PC-9 (cell line): ENCODE measurements around the gene TUBB2B.

Experiments used
- CTCF ChIP-seq: fragments of 200-600 bp; sonication (generic); conservative IDR thresholded peaks from 2 replicates; pipeline ENCODE4 v1.6.1; 2017; ENCODE audit warnings: mixed run types, antibody characterized with exemption, mild to moderate bottlenecking, moderate library complexity
- EZH2 ChIP-seq: fragments of 200-600 bp; sonication (generic); IDR thresholded peaks from 2 replicates; pipeline ENCODE4 v1.8.0; 2017; ENCODE audit warnings: antibody characterized with exemption, low read depth

GRCh38 chr6:3230256-3230882 is 2.9 kb upstream of the TUBB2B start:
- TF ChIP-seq CTCF (no peak), EZH2 (no peak)
